Fibroblast of lung (primary cell): ENCODE measurements around the gene AANAT. TPM values are rescaled to one million over a fixed set of nuclear protein-coding genes. Genes with fewer than 3 reads are reported as not detected.

ENCODE experiments used
- DNase-seq, 2 donors: peaks; one replicate each; pipeline versions ENCODE4 v3.0.0 to v3.0.0-alpha.2; 2010; ENCODE audit warnings: low read depth in 2 of 2
- H2AFZ ChIP-seq: 2 replicates; pipeline ENCODE4 v1.5.1; 2012; ENCODE audit warnings: low read length, control low read depth, inconsistent platforms
- H3K27ac ChIP-seq: 2 replicates; pipeline ENCODE4 v1.5.1; 2011; ENCODE audit warnings: low read length, control low read depth; ENCODE audit not compliant: insufficient read depth
- H3K27me3 ChIP-seq: 2 replicates; pipeline ENCODE4 v1.5.1; 2011; ENCODE audit warnings: mild to moderate bottlenecking, low read length; ENCODE audit not compliant: control insufficient read depth, insufficient read depth
- H3K36me3 ChIP-seq: 2 replicates; pipeline ENCODE4 v1.5.1; 2011; ENCODE audit warnings: low read length; ENCODE audit not compliant: control insufficient read depth, insufficient read depth
- H3K4me1 ChIP-seq: 2 replicates; pipeline ENCODE4 v1.5.1; 2011; ENCODE audit warnings: low read length; ENCODE audit not compliant: control insufficient read depth, insufficient read depth; ENCODE audit errors: extremely low read depth
- H3K4me2 ChIP-seq: 2 replicates; pipeline ENCODE4 v1.5.1; 2011; ENCODE audit warnings: low read length, control low read depth; ENCODE audit not compliant: insufficient read depth; ENCODE audit errors: extremely low read depth
- H3K4me3 ChIP-seq, 4 experiments: fragments of 200-600 bp in 1 of 4; sonication (generic) in 1 of 4; replicated peaks in 1 of 4; 2 replicates each; pipeline ENCODE4 v1.5.1; 2011 to 2016; ENCODE audit warnings: low read length in 4 of 4, low read depth in 3 of 4, mild to moderate bottlenecking in 3 of 4, control low read depth in 2 of 4, inconsistent platforms in 1 of 4, mixed read lengths in 1 of 4; ENCODE audit not compliant: insufficient read depth in 1 of 4; ENCODE audit errors: control extremely low read depth in 1 of 4
- H3K79me2 ChIP-seq: 2 replicates; pipeline ENCODE4 v1.5.1; 2012; ENCODE audit warnings: mild to moderate bottlenecking, low read length, inconsistent platforms; ENCODE audit not compliant: control insufficient read depth, insufficient read depth
- H3K9ac ChIP-seq: 2 replicates; pipeline ENCODE4 v1.5.1; 2011; ENCODE audit warnings: mild to moderate bottlenecking, low read length, control low read depth; ENCODE audit not compliant: insufficient read depth
- H3K9me3 ChIP-seq: 2 replicates; pipeline ENCODE4 v1.5.1; 2012; ENCODE audit warnings: low read depth, low read length; ENCODE audit not compliant: control insufficient read depth, insufficient read depth
- H4K20me1 ChIP-seq: 2 replicates; pipeline ENCODE4 v1.5.1; 2011; ENCODE audit warnings: low read length; ENCODE audit not compliant: control insufficient read depth, insufficient read depth; ENCODE audit errors: extremely low read depth
- CTCF ChIP-seq, 2 donors: IDR thresholded peaks in 1 of 2; conservative IDR thresholded peaks in 1 of 2; 1 replicate in 1 of 2; 2 replicates in 1 of 2; pipeline ENCODE4 v1.5.1; 2011 to 2012; ENCODE audit warnings: low read length in 2 of 2, control low read depth in 1 of 2, inconsistent platforms in 1 of 2, low read depth in 1 of 2, mild to moderate bottlenecking in 1 of 2
- EZH2 ChIP-seq: IDR thresholded peaks from 2 replicates; pipeline ENCODE4 v1.5.1; 2012; ENCODE audit warnings: low read length, control low read depth, mild to moderate bottlenecking; ENCODE audit errors: missing control alignments
- polyA plus RNA-seq, 2 donors: library from polyadenylated mRNA; depleted of rRNA in 1 of 2; stranded (reverse) in 1 of 2; unstranded in 1 of 2; fragments of >200 nt; gene quantifications; 2 replicates each; pipeline ENCODE4 v1.2.1, GENCODE V29; 2011 to 2012; ENCODE audit warnings: missing spikeins in 1 of 2
- total RNA-seq: library from RNA; depleted of rRNA; stranded (reverse); fragments of >200 nt; gene quantifications from 2 replicates; pipeline ENCODE4 v1.2.1, GENCODE V29; 2014

The AANAT gene
- total and polyA plus RNA-seq, 2 donors (not counting 1 experiment from before 2014, with no cell fraction given), result not detected

GRCh38 chr17:76480632-76481031 is 13.2 kb downstream of the AANAT start:
- no peaks in the 10 kb centered on the region for H3K36me3 ChIP-seq
- H3K27ac ChIP-seq, result no peak overlapping the region
- no peaks in the 10 kb centered on the region for H4K20me1 ChIP-seq
- no peaks in the 10 kb centered on the region for H3K79me2 ChIP-seq
- no peaks in the 10 kb centered on the region for H3K27me3 ChIP-seq
- no peaks in the 10 kb centered on the region for H3K9me3 ChIP-seq
- no peak overlapping the region for H3K9ac ChIP-seq
- no peak overlapping the region for H3K4me3 ChIP-seq
- peak overlapping the region; percentile 18 for H2AFZ ChIP-seq
- peak in 1 of 2 donors; percentile 29 for DNase-seq
- peaks cover 4% of the 10 kb centered on the region for H3K4me1 ChIP-seq
- TF ChIP-seq CTCF (conservative IDR thresholded peaks at IDR 0.05 in 1 of 2, IDR thresholded peaks at IDR 0.05 in 1 of 2; ENCODE audit: low read depth in 1 of 2, low read length in 2 of 2) (no peak), EZH2 (no peak)
- H3K4me2 ChIP-seq, result no peak overlapping the region

- H3K36me3 ChIP-seq, result no peaks in the 10 kb centered on the region
- peaks cover 4% of the 10 kb centered on the region for H3K4me1 ChIP-seq
- H3K4me3 ChIP-seq, result no peak overlapping the region
- H3K27me3 ChIP-seq, result no peaks in the 10 kb centered on the region
- H3K9me3 ChIP-seq, result no peaks in the 10 kb centered on the region
- TF ChIP-seq CTCF (conservative IDR thresholded peaks at IDR 0.05 in 1 of 2, IDR thresholded peaks at IDR 0.05 in 1 of 2; ENCODE audit: low read depth in 1 of 2, low read length in 2 of 2) (no peak), EZH2 (no peak)
- H3K27ac ChIP-seq, result no peak overlapping the region
- no peak overlapping the region for H3K9ac ChIP-seq
- H3K79me2 ChIP-seq, result no peaks in the 10 kb centered on the region
- no peak overlapping the region for H2AFZ ChIP-seq
- DNase-seq, result no peak
- H4K20me1 ChIP-seq, result no peaks in the 10 kb centered on the region
- H3K4me2 ChIP-seq, result no peak overlapping the region
Measured at GRCh38 chr17:76481071-76481655, 13.8 kb downstream of the AANAT start.

DNA sequence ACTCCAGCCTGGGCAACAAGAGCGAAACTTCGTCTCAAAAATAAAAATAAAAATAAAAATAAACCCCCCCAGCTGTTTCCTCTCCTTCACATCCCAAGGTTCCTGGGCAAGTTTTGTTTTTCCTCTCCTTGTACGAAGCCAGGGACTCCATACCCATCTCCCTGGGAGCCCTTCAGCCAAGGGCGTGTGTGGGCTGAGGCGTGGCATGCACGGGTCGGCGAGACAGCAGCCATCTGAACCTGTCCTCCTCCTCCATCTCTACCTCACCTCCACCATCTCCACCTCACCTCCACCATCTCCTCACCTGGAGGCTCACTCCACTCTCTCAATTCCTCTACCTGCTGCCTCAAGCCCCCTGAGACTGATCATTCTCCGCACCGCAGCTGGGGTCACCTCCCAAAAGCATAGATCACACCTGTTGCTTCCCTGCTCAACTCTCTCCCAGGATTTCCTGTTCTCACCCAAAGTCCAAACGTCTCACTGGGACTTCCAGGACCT is 16.9 kb downstream of the AANAT start:
- Histone ChIP-seq H3K4me1 (peaks cover 4% of the 10 kb centered on the region), H3K4me3 (no peak overlapping the region), H3K79me2 (no peaks in the 10 kb centered on the region), H4K20me1 (no peaks in the 10 kb centered on the region), H2AFZ (no peak overlapping the region), H3K27me3 (no peaks in the 10 kb centered on the region), H3K27ac (peak overlapping the region; percentile 3), H3K9me3 (no peaks in the 10 kb centered on the region), H3K4me2 (no peak overlapping the region), H3K36me3 (no peaks in the 10 kb centered on the region), H3K9ac (no peak overlapping the region)
- TF ChIP-seq EZH2, result no peak
- no peak for TF ChIP-seq CTCF (conservative IDR thresholded peaks at IDR 0.05 in 1 of 2, IDR thresholded peaks at IDR 0.05 in 1 of 2; ENCODE audit: low read depth in 1 of 2, low read length in 2 of 2)
- DNase-seq, result no peak
